Cortex of kidney (tissue), 1 donor: ENCODE data around the gene CACNA2D3.

Source experiments
- DNase-seq: peaks from one replicate; lab custom pipeline; 2025; lab: John Stamatoyannopoulos, UW

Gene CACNA2D3

DNA sequence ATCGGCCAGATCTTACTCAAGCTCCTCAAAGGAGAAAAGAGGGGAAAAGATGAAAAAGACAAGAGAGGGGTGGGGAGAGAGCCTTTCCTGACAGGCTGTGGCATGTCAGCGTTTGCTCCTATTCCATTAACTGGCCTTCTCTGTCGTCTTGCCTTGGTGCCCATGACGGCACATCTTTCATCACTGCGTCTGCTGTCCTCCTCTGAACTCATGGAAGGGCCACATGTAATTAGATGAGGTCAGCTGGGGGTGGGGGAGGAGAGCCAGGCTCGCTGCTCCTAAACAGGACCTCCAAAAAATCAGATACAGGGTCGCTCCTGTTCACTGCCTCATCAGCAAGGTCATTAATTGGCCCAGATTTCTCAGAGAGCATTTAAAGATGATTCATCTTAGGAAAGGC, 755.8 kb downstream of the CACNA2D3 start:
- no peak for DNase-seq

DNA sequence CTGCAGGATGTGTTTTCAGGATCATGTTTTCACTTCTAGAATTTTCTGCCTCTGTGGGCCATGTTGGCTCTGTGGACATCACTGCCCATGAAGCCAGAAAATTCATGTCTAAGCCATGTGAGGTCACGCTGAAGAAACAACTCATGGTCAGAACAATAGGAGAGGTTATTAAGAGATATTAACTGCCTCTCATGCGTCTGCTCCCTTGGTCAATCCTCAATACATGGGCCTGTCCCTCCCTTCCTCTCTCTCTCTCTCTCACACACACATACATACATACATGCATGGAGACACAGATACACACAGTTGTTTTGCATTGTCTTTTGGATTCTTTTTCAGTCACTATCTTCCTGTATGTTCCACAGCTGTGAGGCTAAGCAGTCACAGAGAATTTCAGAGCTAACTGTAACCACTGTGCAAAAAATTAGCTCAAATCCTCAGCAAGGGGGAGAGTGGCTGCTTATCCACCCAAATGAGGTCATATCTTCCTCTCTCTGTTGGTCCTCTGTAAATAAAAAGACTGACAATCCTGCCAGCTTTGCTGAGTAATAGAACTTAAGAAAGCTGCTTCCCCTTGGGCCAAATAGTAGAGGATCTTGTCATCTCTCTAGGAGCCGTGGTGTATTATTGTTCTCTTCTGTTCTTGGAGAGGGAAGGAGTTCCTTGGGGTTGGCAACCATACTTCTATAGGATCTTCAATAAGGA, 759.9 kb downstream of the CACNA2D3 start:
- DNase-seq = no peak

DNA sequence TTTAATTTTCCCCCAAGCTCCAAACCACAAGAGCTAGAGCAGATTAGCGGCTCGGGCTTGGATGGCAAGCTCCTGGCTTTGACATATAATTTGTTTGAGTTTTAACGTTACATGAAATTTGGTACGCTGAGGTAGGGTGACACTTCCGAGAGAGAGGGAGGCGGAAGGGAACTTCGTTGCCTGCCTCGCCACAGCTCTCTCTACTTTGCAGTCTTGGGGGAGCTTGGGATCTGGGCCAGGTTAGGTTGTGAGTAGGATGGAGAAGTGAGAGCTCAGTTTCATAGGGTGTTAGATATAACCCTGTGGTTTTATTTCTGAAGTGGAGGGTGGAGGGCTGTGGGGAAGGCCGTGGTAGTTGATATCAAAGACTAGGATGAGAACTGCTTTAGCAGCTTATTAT, 765.8 kb downstream of the CACNA2D3 start:
- DNase-seq = no peak

DNA sequence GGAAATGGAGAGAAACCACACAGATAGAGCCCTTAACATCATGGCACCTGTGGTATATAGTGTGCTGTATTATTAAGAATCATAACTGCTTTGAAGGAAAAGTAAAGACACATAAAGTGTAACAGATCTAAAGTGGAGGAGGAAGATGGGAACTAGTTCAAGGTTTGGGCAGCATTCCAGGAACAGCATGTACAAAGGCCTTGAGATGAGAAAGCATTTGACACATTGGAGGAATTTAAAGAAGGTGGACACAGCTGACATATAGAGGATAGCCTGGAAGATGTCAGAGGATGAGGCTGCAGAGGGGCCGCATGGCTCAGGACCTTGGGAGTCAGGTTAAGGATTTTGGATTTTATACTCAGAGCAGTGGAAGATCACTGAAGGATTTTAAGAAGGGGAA, 766.5 kb downstream of the CACNA2D3 start:
- no peak for DNase-seq

DNA sequence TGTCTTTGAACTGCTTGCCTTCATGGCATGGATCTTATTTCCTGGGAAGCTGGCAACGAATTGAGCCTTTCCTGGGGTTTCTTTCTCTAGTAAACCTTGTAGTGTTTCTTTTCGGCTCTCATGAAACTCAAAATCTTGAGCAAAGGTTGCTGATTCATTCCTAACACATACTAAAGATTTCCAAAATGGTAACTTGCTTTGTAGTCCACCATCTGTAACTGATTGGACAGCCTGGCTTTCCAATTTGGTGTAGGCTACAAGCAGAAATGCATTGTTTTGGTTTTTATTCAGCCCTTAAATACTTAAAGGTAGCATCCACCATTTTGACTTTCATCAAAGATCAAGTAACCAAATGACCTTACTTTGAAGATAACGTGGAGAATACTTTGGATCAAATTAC, 767.4 kb downstream of the CACNA2D3 start:
- DNase-seq = no peak

DNA sequence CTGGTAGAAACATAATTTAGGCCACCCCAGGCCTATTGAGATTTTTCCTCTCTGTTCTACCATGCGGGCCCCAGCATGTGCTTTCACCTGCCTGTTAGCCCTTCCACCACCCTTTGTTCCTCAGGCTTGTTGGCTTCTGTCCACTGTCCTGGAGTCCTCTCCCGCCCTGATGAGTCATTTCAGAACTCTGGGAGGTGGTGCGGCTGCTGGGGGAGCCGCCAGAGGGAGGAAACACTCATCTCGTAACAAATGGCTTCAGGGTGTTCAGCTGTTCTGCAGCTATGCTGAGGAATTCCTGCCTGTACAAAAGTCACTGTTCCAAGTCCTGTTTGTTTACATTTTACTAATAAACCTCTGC, 769.2 kb downstream of the CACNA2D3 start:
- no peak for DNase-seq

DNA sequence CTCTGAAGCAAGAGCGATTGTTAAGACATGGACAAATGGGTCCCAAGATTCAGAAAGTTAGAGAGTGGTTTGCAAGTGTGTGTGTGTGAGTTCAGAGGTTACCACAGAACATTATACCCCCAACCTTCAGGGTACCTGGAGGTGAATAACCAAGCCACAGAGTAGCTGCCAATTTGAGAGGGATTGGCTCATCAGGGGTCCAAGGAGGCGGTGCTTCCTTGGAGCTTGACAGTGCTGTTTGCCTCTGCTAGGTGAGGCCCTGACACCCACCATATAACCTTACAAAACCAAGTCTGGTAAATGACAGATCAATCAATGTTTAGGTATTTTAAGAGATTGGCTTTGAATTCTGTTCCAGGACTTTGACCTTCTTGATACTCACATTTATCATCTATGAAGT, 769.8 kb downstream of the CACNA2D3 start:
- DNase-seq = no peak

DNA sequence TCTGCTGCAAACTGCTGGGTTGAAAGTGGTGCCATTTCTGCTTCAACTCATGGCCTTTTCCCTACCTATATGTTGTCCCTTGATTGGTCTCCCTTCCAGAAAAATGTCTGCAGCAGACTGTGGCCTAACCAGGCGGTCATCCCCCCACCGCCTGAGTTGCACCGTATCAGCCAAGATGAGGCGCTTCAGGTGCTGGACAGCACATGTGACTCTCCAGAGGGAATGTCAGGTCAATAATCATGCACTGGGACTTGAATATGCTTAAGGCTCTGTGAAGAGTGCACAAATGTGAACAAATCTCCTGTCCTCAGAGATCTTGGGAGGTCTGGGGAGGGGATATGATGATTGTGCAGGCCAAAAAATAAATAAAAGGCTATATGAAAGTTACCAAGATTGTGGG, 773.3 kb downstream of the CACNA2D3 start:
- DNase-seq = no peak

DNA sequence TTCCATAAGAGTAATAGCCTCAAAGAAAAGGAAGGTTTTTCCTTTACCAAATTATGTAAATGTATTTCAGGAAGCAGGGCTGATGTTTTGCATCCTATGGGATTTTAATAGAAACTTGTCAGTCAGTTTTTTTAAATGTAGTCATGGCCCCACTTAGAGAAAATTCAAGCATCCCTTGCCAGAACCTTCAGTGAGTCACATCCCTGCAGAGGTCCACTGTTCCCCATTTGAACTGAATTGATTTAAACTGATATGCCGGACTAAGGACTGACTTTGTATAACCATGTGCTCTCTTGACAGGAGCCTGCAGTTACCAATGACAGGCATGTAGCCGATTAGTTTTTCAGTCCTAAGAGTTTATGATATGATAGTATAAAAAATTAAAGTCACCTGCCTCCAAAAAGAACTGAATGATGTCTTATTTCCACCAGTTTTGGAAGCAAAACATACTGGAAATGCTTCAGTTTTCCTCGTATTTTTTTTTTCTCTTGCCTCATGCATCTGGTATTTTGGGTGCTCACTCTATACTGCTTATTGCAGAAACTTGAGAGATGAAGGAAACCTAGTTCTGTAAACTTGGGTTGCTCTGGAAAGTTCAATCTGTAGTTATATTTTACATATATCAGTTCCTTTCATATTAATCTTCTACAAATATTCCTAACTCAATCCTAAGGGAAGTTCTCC, 774.8 kb downstream of the CACNA2D3 start:
- no peak for DNase-seq

DNA sequence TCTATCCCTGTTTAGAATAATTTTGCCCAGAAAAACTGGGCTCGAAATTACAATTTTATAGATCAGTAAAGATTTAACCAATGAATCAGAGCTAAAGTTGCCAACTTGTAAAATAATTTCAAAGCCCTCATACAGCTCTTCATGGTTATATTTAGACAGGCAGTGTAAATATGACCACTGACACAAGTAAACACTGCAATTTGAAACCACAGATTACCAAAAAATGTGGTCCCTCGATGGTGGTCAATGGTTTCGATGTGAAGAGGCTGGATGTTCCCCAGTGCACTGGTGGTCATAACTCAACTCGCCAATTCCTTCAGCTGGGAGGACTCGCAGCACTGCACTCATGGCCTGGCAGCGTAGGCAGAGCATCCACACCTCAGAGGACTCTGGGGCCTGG, 776.9 kb downstream of the CACNA2D3 start:
- DNase-seq = no peak

DNA sequence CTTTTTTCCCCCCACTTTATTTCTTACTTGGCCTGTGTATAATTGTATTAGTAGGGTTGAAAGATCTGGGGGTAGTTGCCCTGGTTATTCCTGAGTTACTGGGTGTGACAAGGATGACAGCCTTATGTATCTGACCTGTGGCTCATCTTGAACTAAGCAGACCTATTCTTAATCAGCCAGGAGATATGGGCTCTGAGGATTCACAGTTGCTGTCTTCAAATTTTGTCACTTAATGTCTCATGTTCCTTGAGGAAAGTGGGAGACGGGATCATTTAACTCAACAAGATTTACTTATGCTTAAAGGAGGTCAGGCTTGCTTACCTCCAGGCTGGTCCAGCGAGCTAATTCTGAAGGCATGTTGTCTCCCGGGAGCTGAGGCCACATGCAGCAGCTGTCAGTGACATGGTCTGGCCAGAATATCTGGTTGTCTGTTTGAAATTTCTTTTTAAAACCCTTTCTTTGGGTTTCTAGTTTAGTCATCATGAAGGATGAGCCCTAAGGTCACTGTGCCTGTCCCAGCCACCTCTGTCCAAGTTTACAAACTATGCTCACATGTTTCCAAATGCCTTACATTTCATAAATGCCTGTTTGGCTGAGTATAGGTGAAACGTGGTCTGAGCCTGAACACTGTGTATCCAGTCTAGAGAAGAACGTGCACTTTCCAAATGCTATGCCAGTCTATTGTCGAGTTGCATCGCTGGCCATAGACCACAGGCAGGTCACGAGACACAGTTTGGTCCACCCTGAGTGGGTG, 778.7 kb downstream of the CACNA2D3 start:
- no peak for DNase-seq

DNA sequence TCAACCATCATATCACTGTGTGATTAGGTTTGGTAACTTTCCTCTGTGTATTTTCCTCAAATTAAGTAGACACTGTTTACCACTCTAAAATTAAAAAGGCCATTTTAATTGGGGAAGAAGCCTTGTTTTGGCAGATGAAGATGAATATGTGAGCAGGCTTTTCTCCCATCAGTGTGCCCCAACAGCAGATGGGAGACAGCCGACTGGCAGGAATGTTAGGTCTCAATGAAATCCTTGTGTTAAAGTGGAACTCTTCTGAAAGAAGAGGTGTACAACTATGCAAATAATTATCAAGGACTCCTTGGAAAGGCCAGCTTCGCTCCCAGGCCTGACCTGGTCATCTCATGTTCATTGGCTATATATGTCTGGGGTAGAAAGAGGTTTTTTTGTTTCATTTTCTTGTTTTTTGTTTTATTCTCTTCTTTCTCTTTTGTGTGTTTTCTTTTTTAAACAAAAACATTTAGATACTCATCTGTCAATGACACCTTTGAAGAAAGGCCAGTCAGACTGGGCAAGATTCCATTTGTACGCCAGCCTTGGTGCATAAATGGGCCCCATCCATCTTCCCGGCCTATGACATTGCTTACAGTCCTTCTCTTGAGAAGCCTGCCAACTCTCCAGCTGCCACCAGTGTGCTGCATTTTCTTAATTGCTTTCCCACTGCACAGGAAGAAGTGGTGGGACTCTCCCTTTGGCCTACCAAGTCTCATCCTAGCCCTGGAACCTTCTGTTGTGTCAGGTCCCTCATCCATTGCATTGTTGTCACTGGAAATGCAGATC, 779.7 kb downstream of the CACNA2D3 start:
- DNase-seq = no peak

DNA sequence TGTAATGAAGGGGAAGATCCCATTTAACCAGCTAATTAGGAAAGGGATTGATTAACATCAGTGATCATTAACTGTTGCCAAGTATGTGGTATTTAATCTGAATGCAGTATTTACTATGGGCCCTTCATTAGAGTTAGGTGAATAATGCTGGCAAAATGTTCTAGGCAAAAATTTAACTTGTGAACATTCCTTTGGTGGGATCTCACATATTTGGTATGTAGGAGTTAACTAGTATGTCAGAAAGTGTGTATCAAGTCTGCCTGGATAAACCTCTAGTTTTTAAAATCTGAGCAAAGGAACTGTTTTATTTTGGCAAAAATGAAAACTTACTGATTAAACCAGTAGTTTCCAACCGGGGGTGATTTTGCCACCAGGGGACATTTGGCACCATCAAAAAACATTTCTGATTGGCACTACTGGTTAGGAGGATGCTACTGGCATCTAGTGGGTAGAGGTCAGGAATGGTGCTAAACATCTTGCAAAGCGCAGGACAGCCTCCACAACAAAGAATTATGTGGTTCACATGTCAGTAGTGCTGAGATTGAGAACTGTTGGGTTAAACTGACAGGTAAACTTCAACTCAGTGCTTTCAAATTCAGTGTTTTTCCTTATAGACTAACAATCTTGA, 783.0 kb downstream of the CACNA2D3 start:
- DNase-seq = no peak

DNA sequence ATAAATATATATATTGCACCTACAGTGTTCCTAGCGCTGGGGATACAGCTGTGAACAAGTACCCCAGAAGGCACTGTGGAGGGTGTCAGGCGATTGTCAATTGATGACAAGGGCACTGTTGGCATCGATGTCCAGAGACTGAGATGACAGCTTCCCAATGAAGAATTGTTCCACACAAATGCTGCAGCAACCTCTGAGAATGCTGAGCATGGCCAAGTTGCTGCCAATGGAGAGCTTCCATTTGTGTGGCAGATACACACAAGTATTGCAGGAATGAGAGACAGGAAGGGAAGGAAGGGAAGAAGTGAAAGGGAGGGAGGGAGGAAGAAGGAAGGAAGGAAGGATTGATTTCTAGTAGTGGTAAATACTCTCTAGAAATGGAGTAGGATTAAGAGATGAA, 783.6 kb downstream of the CACNA2D3 start:
- DNase-seq = no peak

DNA sequence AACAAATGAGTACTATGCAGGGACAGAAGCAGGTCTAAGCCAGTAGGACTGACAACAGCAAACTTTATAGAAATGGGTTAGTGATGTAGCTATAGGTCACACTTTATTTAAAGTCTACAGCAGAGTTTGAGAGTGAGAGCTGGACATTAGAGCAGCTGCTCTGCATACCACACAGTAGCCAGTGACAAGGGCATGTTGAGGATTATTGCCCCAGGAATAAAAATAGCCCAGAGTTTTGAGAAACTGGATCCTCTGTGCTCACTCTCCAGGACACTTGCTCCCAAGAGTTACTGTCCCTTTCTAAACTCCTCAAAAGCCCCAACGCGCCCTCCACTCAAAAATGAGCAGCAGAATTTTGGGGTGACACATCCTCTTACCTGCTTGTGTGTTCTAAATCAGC, 784.4 kb downstream of the CACNA2D3 start:
- DNase-seq = no peak

DNA sequence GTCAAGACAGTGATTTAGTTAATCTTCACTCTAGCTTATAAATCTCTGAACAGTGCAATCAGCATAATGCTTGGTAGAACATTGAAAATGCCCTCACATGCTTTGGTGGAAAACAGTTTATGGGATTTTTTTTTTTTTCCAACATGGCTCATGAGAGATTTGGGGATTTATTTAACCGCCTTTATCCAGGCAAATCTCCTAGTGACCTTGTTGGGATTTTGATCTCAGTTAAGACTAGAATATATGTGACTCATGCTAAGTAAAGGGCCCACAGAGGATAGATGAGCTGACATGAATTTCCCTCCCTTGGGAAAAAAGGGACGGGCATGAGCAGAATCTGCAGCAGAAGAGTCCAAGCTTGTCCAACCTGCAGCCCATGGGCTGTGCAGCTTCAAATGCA, 786.8 kb downstream of the CACNA2D3 start:
- DNase-seq = no peak

DNA sequence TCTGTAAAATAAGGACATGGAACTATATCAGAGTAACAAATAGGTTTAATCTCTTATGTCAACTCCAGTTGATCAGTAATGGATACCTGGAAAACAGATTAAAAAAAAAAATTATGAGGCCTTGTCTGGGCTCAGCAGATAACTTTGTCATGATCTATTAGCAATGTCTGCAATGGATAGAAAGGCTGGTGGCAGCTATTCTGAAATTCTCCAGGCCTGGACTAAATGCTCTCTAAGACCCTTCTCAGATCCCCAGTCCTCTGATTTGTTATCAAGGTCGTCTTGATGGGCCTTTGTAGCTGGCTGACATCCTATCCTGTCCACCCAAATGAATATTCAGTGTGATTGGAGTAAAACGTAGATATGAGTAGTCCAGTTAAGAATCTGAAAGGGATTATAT, 791.8 kb downstream of the CACNA2D3 start:
- no peak for DNase-seq

DNA sequence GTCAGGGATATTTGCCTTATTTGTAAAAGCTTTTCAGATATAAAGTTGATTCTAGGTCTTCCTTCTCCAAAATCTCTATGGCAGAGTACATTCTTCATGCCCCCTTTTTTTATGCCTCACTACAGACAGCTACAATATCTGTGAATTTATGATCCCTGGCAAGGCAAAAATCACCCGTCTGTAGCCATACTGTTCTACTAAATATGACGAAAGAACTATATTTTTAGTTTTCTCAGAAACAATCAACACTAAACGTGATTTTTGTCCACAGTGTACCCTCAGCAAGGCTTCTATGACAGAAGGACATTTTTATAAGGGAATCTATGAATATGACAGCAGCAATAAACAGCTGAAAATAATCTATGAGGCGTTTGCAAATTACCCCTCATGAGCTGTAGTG, 792.8 kb downstream of the CACNA2D3 start:
- no peak for DNase-seq

DNA sequence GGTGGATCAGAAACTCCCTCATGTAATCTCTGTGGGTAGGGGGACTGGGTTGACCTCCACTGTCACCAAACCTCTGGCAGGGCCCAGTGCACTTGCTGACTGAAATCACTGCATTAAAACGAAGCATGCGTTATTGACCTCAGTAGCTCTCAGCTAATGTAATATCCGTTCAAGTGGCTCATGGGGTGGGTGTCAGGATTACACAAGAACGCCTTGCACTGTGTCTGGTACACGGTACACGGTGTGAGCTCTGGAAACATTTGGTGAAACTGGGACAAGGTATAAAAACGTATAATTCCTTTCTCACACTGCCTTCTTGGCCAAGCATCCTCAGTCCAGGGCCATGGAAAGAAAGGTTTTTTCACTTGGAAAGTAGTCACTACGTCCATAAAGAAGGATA, 793.6 kb downstream of the CACNA2D3 start:
- no peak for DNase-seq

DNA sequence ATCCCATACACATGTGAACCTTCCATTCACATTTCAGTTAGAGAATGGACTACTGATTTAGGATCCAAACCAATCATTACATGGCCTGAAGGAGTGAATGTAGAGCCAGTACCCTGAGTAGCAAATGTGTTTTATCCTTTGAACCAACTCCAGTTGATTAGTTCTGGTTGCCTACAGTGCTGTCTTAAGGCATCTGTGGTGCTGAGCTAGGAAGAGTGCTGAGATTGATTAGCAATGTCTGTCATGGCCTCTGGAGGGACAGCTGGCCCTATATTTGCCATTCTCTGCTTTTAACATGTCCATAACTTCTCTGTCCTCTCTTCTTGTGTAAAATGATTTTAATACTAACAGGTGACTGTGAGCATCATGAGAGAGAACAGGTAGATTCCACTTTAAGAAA, 794.4 kb downstream of the CACNA2D3 start:
- DNase-seq = no peak

DNA sequence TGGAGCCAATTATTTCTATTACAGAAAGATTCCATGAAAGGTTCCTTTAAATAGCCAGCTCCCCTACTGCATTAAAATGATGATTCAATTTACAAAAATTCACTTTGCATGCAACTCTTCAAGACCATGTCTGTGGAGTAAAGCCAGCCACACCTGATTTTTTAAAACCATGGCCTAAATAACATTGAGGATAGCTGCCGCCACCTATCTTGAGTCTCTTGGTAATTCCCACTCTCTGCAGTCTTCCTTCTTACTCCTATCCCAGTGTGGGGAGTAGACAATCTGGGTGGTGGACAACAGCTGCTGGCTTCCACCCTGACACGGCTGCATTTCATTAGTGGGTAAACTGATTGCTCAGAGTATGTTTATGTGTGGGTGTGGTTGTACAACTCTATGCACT, 794.8 kb downstream of the CACNA2D3 start:
- DNase-seq = no peak

DNA sequence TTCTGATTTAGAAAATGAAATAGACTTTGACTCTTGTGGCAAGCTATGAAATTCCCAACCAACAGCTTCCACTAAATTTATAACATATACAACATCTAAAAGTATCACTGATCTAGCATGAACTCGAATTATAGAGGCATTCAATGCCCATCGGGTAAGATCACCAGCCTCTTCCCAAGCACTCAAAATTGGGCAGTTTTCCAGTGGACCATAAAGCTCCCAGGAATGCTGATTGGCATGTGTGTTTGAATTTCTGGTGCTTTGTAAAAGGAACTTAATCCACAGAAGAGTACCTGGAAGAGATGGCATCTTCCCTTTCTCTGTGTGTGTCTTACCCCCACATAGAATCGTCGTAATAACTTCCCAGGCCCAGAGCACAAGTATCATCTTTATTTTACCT, 795.5 kb downstream of the CACNA2D3 start:
- no peak for DNase-seq
